ENCODE measurements around the gene MRPL38.
A peak's percentile ranks its signal among the peaks of the same experiment; 100 is the strongest.
"Not testable (repeated sequence)": the region's sequence is repeated elsewhere in the genome, so short reads cannot be mapped to it uniquely, and the experiment has no call there.

The MRPL38 gene

GRCh38 chr17:75856062-75856756, 48.5 kb downstream of the MRPL38 start:
- TF ChIP-seq CTCF (conservative IDR thresholded peaks at IDR 0.05), result no peak; the same call in 1 of the 2 replicates
- H3K27ac ChIP-seq, result peak overlapping the region; percentile 96

- peak within 1 kb of the TSS; percentile 96 for H3K27ac ChIP-seq
Measured at GRCh38 chr17:75855310-75856061, 49.2 kb downstream of the MRPL38 start, which contains the start of gene WBP2. TSS of gene WBP2 (minus strand) at chr17:75855335. CDS start at chr17:75855297, 38 bp downstream.

GRCh38 chr17:75854881-75855309, 49.8 kb downstream of the MRPL38 start:
- peak overlapping the region; percentile 96 for H3K27ac ChIP-seq
- no peak for TF ChIP-seq CTCF (conservative IDR thresholded peaks at IDR 0.05)

More at GRCh38 chr17:75855310-75856061, 49.2 kb downstream of the MRPL38 start, which contains the start of gene WBP2:
- TF ChIP-seq CTCF (conservative IDR thresholded peaks at IDR 0.05), result peak; percentile 59

- no peak for TF ChIP-seq CTCF (conservative IDR thresholded peaks at IDR 0.05)
- peak overlapping the region; percentile 96 for H3K27ac ChIP-seq
Measured at GRCh38 chr17:75854101-75854748, 50.5 kb downstream of the MRPL38 start.

GRCh38 chr17:75853433-75853832, 51.3 kb downstream of the MRPL38 start:
- no peak for TF ChIP-seq CTCF (conservative IDR thresholded peaks at IDR 0.05)
- H3K27ac ChIP-seq, result no peak overlapping the region

GRCh38 chr17:75851693-75851991, 53.0 kb downstream of the MRPL38 start:
- not testable (repeated sequence) for H3K27ac ChIP-seq

- no peak for TF ChIP-seq CTCF (conservative IDR thresholded peaks at IDR 0.05)
- no peak overlapping the region for H3K27ac ChIP-seq
Measured at GRCh38 chr17:75850928-75851692, 53.6 kb downstream of the MRPL38 start.
